ENCODE measurements around the gene MMP24.
"Not testable (repeated sequence)": the region's sequence is repeated elsewhere in the genome, so short reads cannot be mapped to it uniquely, and the experiment has no call there.

Gene MMP24

DNA sequence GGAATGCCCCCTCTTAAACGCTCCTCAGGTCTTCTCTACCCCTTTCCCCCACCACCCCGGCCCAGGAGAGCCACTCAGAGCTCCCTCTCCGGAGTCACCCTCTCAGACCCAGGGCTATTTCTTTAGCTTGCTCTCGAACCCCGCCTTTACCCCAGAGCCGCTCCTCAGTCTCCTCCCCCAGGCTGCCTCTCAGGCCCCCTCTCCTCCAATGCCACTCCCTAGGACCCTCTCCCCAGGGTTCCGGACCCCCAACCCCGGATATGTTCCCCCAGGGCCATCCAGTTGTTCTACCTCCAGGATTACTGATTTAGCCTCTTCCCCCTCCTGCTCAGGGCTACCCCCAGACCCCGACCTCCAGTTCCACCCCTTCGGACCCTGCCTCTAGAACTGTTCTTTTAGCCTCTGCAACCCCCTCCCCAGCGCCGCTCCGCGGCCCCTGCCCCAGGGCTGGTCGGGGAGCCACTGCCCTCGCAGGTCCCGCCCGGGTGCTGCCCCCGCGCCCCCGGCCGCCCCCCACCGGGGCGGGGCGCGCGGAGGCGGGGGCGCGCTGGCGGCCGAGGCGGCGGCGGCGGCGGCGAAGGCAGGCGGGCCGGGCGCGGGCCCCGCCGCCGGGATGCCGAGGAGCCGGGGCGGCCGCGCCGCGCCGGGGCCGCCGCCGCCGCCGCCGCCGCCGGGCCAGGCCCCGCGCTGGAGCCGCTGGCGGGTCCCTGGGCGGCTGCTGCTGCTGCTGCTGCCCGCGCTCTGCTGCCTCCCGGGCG lies at the start of gene MMP24:
Gene MMP24 (plus strand): TSS at position 565 of the 758 bp plus-strand sequence. CDS start 49 bp downstream, at position 614.
- peak; percentile 53 for DNase-seq

DNA sequence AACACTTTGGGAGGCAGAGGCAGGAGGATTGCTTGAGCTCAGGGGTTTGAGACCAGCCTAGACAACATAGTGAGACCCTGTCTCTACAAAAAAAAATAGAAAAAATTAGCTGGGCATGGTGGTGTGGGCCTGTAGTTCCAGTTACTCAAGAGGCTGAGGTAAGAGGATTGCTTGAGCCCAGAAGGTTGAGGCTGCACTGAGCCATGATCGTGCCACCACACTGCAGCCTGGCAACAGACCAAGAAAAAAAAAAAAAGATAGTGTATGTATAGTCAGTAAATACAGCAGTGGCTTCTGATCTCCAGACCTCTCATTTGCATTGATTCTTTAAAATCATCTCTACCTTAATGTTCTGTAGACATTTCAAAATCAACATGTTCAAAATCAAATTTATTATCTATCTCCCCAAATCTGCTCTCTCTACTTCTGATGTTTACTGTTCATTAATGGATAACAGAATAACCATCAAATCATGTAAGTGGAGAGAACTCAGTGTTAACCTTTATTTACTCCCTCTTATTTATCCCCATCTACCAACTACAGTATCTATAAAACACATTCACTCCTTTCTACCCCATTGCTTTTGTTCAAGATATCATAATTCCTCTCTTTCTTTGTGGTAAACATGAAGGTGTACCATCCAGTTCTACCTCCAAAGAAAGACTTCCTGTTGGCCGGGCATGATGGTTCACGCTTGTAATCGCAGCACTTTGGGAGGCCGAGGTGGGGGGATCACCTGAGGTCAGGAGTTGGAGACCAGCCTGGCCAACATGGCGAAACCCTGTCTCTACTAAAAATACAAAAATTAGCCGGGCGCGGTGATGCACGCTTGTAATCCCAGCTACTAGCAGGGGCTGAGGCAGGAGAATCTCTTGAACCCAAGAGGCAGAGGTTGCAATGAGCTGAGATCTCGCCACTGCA lies 46.9 kb upstream of the MMP24 start:
- DNase-seq, result no peak

DNA sequence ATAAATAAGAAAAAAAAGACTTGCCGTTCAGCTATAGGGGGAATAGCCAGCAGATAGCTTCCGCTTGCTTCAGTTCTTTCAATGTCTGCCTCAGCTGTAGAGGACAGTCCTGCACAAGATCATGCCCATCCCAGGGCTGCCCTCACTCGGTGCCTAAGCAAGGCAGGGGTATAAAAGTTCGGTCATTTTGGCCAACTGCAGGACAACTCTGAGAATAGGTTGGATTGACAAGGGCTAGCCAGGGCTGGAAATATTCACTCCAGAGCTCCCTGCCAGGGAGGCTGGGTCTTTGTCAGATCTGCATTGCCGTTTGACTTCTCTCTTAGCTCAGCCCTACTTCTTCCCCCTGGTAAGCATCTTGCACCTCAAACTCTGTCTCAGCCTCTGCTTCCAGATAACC lies 46.2 kb upstream of the MMP24 start:
- DNase-seq, result no peak

DNA sequence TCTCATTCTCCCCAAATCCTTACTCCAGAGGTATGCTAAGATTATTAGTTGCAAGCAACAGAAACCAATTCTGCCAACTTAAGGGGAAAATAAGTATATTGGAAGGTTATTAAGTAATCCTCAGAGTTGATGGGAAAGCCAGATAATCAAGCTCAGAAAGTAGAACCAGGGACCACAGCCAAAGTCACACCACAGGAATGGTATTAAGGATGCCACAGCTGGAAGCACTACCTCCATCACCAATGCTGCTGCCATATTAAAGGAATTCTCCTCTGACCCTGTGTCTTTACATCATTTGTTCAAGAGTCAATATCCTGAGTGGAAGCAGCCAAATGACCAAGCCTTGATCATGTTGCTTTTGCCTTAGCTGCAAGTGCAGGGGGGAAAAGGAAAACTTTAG lies 44.8 kb upstream of the MMP24 start:
- DNase-seq, result no peak

DNA sequence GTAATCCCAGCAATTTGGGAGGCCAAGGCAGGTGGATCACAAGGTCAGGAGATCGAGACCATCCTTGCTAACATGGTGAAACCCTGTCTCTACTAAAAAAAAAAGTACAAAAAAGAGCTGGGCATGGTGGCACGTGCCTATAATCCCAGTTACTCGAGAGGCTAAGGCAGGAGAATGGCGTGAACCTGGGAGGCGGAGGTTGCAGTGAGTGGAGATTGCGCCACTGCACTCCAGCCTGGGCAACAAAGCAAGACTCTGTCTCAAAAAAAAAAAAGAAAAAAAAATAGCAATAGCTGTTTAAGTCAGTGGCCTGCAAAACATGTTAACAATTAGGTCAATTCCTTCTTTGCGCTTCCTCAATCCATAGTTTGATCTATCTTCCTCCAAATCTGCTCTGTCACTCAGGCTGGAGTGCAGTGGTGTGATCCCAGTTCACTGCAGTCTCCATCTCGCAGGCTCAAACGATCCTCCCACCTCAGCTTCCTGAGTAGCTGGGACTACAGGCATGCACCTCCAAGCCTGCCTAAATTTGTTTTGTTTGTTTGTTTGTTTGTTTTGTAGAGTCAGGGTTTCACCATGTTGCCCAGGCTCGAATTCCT lies 39.7 kb upstream of the MMP24 start:
- not testable (repeated sequence) for DNase-seq

DNA sequence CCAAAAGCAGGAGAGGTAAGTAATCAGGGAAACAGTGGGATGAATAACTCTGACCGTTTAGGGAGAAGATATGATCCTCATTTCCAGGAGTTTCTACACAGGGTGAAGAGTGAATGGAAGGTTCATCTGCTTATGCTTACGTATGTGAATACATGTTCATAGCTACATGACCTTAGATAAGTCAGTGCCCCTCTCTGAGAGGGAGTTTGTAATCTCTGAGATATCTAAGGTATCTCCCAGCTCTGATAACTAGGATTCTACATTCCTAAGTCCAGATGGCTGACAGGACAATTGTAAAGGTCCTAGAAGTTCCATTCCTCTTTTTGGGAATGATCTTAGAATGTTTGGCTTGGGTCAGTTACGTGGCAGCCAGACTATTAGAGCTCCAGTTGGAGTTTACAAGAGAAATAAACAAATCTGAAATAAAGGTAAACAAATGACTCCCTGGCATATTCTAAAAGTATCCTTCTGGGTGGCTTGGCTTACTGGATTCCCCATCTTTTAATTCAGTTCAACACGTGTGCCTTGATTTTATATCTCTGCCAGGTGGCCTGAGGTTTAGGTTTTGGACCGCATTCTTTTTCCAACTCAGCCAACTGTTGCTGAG lies 38.8 kb upstream of the MMP24 start:
- no peak for DNase-seq

DNA sequence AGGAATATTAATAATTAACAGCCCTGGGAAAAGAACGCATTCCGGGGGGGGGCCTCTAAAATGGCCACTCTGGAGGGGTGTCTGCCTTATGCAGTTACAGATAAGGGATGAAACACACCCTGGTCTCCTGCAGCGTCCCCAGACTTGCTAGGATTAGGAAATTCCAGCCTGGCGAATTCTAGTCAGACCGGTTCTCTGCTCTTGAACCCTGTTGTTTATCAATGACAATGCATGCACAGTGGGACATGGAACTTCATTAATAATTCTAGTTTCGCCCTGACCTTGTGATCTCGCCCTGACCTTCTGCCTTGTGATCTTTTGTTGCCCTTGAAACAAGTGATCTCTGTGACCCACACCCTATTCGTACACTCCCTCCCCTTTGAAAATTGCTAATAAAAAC lies 37.3 kb upstream of the MMP24 start:
- not testable (repeated sequence) for DNase-seq

DNA sequence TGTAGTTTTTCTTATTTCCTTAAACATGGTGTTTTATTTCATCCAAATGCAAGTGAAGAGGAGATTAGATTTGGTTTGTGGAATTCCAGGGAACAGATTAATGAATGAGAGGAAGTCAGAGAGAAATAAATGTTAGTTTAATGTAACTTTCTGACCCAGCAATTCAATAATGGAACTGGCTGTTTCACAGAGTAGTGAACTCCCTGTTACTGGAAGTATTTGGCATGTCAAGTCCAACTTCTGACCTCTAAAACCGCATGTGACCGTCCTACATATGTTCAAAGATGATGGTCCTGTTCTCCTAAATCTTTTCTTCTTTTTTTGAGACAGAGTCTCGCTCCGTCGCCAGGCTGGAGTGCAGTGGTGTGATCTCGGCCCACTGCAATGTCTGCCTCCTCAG lies 35.9 kb upstream of the MMP24 start:
- no peak for DNase-seq

DNA sequence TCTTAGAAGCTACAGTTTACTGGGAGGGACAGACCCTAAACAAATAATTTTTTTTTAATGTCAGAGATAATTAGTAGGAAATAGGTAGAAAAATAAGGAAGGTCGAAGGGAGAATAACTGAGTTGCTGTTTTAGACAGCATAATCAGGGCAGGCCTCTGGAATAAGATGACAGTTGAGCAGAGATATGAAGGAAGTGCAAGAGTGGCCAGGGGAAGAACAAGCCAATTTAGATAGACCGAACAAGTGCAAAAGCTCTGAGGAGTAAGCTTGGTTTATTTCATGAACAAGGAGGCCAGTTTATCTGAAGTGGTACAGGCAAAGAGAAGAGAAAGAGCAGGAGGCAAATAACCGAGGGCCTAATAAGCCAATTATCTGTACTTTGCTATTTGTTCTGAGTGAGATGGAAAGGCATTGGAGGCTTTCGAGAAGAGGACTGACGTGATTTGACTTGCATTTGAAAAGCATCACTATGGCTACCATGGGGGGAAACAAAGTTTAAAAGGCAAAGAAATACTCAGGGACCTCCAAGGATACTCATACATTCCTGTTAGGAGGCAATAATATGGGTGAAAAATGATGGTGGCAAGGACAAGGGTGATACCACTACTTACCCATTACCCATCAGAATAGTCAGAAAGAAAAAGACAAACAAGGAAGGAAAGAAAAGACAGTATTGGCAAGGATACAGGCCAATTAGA lies 34.9 kb upstream of the MMP24 start:
- no peak for DNase-seq

DNA sequence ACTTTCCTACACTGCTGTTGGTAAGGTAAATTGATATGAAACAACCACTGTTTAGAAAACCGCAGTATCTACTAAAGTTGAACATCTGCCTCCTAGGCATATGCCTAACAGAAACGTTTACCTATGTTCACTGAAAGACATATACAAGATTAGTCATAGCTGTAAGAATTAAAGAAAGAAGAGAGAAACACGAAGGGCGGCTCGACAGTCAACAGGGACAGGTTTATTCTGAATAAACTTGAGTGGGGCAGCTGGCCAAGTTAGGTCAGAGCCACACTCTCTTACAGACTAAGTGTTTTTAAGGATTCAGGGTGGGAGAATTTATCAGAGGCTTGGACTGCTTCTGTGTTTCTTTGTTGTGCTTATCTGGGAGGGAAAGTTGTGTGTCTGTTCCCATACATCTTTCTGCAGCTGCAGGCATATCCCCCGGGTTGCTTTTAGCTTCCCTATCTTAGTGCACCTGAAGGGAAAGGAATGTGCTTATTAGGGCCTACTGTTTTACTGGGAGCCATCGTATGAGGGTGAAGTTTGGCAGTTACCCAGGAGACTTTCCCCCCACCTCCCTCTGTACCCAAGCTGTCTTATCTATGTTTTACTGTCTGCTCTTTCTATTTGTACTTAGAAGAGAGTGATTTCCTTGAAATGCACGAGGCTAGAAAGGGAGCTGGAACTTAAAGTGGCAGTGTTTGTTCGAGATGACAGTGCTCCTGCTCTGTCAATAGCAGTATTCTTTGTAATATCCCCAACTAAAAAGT lies 34.2 kb upstream of the MMP24 start:
- DNase-seq, result no peak

DNA sequence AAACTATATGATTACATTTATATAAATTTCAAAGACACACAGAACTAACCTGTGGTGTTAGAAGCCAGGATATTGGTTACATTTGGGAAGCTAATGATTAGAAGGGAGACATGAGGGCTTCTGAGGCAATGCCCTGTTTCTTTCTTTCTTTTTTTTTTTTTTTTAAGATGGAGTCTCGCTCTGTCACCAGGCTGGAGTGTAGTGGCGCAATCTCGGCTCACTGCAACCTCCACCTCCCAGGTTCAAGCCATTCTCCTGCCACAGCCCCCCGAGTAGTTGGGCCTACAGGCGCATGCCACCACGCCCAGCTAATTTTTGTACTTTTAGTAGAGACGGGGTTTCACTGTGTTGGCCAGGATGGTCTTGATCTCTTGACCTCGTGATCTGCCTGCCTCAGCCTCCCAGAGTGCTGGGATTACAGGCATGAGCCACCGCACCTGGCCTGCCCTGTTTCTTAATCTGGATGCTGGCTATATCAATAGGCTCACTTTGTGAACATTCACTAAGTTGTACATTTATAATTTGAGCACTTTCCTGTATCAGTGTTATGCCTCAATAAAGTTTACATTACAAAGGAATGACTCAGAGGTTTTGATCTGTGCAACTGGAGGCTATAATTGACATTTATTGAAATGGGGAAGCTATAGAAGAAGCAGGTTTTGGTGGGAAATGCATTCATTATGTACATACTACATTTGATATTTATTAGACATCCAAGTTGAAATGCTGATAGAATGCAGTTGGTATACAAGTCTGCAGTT lies 33.3 kb upstream of the MMP24 start:
- not testable (repeated sequence) for DNase-seq

DNA sequence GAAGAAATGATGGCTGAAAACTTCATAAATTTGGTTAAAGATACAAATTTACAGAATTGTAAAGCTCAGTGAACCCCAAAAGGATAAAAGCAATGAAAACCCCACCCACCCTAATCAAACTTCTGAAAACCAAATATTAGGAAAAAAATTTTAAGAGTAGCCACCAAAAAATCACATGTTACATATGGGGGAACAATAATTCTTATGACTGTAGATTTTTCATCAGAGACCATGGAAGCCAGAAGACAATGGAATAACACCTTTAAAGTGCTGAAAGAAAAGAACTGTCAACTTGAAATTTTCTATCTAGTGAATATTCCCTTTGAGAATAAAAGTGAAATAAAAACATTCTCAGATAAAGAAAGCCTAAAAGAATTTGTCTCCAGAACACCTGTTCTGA lies 30.2 kb upstream of the MMP24 start:
- no peak for DNase-seq

DNA sequence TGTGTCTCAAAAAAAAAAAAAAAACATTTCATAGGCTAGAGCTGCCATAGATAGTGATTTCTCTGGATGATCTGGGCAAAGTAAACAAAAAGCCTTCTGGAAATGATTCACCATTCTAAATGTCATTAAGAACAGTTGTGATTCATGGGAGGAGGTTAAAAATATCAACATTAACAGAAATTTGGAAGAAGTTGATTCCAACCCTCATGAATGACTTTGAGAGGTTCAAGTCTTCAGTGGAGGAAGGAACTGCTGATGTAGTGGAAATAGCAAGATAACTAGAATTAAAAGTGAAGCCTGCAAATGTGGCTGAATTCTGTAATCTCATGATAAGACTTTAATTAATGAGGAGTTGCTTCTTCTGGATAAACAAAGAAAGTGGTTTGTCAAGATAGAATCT lies 26.8 kb upstream of the MMP24 start:
- no peak for DNase-seq

DNA sequence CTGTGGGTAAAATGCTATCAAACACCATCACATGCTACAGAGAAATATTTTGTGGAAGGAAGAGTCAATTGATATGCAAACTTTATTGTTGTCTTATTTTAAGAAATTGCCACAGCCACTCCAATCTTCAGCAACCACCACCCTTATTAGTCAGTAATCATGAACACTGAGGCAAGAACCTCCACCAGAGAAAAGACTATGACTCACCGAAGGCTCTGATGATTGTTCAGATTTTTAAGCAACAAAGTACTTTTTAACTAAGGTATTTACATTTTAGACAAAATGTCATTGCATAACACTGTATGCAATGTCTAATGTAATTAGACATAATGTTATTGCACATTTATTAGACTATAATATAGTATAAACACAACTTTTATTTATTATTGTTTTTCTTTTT lies 26.2 kb upstream of the MMP24 start:
- DNase-seq, result no peak

DNA sequence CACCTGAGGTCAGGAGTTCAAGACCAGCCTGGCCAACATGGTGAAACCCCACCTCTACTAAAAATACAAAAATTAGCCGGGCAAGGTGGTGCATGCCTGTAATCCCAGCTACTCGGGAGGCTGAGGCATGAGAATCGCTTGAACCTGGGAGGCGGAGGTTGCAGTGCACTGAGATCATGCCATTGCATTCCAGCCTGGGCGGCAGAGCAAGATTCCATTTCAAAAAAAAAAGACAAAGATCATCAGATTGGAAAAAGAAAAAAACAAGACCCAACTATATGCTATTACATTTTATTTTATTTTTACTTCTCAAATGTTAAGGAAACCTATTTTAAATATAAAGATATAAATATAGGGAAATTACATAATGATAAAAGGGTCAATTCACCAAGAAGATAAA lies 25.0 kb upstream of the MMP24 start:
- DNase-seq, result not testable (repeated sequence)

DNA sequence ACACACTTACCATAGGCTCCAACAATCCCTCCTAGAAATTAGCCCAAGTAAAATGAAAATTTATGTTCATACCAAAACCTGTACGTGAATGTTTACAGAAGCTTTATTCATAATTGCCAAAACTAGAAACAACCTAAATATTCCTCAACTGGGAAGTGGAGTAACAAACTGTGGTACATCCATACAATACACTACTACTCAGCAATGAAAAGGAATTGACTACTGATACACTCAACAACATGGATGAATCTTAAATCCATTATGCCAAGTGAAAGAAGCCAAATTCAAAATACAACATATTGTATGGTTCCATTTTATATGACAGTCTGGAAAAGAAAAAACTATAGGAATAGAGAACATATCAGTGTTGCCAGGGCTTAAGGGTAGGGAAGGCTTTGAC lies 19.7 kb upstream of the MMP24 start:
- no peak for DNase-seq

DNA sequence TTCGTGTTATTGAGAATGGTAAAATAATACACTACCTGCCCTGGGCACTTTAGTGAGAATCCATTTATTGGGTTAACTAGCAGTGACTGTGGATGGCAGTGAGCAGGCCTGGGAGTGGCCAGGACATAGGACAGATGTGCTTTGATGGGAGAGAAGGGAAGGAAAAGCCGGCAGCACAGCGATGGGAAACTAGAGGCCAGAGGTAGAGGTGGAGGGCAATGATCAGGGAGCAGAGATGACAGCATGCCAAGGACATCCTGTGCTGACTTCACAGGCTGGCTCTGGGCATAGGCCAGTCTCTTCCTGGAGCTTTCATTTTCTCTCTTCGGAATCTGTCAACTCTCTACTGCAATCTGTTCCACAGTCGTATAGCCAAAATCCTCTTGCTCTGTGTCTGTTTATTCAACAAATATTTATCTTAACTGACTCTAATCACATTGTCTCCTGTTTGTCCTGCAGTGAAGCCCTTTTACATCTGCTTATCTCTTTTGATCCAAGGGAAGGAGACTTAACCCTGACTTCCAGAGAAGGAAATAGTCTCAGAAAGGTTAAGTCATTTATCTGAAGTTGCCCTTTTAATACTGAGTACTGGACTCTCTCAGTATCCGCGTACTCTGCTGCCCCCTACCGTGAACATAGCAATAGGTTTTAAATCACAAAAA lies 18.4 kb upstream of the MMP24 start:
- DNase-seq, result peak; percentile 85

DNA sequence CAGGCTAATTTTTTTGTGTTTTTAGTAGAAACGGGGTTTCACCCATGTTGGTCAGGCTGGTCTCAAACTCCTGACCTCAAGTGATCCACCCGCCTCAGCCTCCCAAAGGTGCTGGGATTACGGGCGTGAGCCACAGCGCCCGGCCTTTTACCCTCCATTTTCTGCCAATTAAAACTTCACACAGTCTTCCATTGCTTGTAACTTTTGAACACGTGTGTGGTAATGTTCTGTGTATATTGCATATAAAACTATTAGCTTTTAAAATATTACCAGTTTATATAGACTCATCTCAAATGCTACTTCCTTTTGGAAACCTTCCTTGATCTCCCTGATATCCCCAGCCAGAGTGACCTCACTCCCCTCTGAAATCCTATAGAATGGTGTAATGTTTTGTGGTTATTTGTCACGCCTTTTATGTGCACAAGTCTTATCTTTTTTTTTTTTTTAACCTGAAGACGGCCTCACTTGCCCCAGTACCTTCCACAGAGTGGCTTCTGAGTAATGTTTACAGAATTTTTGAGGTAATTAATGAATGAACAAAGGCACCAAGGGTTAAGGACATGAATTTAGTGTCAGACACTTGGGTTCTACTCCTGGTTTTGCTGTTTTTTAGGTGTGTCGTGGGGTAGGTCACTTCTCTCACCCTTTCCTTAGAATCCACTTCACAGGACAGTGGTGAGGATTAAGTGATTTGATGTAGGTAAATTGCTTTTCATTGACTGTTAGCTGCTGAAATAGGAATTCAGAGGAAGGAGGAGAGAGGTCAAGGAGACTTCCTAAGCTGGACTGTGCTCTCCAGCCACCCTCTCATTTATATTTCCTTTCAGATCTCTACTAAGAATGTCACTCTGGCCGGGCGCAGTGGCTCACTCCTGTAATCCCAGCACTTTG lies 11.2 kb upstream of the MMP24 start:
- no peak for DNase-seq

DNA sequence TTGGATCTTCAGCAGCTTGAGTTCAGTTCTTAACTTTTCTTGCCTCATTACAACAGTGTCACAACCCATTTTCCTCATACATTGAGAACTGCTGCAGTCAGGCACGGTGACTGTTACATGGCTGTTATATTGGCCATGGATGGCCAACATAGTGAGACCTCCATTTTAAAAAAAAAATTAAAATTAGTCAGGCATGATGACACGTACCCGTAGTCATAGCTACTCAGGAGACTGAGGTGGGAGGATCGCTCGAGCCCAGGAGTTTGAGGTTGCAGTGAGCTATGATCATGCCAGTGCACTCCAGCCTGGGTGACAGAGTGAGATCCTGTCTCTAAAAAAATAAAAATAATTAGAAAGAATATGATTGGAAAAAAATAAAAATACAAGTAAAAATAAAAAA lies 9.9 kb upstream of the MMP24 start:
- DNase-seq, result no peak

Measured in NCI-H69 (cell line).